Stimulated activated CD8-positive, alpha-beta memory T cell treated with anti-CD3 and anti-CD28 coated beads, Interleukin-7, amount 100 ng/mL, for 1 hour (primary cell): ENCODE results near the gene VARS2.
"Not testable (repeated sequence)": the region's sequence is repeated elsewhere in the genome, so short reads cannot be mapped to it uniquely, and the experiment has no call there.

Source experiments
- DNase-seq, 2 donors: peaks; one replicate each; pipeline ENCODE4 v3.0.0-alpha.2; 2020; ENCODE audit warnings: low read depth in 2 of 2

VARS2 gene

GRCh38 chr6:30962716-30963115 lies 48.7 kb downstream of the VARS2 start:
- DNase-seq: no peak

DNA sequence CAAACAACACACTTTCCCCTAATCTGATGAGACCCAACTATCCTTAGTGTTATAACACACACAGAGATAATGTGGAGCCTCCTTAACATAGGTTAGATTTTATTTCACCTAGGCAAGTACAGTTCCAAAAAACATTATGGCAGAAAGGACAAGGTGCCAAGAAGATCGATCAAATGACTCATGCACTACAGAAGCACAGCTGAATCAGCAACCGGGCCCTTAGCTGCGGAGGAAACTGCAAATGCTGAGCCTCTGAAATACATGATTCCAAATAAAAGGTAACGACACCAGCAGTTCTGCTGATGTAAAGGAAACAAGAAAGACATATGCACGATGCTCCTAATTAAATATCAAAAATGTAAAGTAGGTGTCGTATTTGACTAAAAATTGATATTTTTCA lies 49.6 kb downstream of the VARS2 start:
- no peak for DNase-seq

- DNase-seq: no peak
Observed at GRCh38 chr6:30964075-30964474, 50.0 kb downstream of the VARS2 start.

DNA sequence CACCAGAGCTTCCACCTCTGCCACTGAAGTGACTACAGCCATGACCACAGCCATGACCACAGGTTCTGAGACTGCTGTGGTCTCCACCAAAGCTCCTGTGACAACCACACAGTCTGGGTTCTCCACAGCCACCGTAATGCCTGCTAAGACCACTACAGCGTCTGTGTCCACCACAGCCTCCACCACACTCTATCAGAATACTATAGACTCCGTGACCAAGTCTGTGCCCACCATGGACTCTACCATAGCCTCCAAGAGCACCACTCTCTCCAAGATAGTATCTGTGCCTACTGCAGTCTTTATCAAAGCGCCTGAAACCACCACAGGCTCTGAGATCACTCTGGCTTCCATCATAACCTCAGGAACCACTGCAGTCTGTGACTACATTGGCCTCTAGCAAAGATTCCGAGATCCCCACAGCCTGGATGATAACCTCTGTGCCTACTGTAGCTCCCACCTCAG lies 51.1 kb downstream of the VARS2 start:
- no peak for DNase-seq

- no peak for DNase-seq
Observed at GRCh38 chr6:30966154-30966553, 52.1 kb downstream of the VARS2 start.

DNA sequence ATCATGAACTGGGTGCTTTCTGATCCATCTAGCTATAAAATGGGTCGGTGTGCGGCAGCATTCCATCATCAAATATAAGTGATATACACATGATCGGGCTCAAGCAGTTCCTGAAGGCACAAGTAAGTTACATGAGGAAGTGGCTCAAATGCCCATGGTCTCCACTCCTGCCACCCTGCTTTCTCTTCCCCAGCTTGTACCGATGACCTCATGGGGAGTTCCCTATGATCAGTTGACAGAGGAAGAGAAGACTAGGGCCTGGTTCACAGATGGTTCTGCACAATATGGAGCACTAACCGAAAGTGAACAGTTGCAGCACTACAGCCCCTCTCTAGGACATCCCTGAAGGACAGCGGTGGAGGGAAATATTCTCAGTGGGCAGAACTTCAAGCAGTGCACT lies 55.1 kb downstream of the VARS2 start:
- not testable (repeated sequence) for DNase-seq

DNA sequence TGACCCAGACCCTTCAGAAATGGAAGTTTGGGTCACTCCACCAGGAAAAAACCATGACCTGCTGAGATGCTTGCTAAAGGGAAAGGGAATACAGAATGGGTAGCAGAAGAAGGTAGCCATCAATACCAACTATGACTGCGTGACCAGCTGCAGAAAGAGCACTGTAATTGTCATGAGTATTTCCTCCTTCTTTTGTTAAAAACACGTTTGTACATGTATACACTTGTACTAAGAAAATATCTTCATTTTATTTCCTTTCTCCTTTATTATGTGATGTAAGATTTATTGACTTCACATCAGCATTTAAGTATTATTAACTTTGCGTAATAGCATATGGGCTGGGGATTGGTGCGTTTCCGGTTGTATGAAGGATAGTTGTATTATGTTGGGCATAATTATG lies 56.9 kb downstream of the VARS2 start:
- DNase-seq: no peak

- DNase-seq: no peak
Observed at GRCh38 chr6:30972816-30973215, 58.8 kb downstream of the VARS2 start.

GRCh38 chr6:30974490-30975252 lies 60.6 kb downstream of the VARS2 start:
- no peak for DNase-seq
